ENCODE data around the gene CBLB. TPM values are rescaled to one million over a fixed set of nuclear protein-coding genes. Genes with fewer than 3 reads are reported as not detected.
A peak's percentile ranks its signal among the peaks of the same experiment; 100 is the strongest.

CBLB gene
- total and polyA plus RNA-seq, 12 donors: 20.4 to 58.9 (median 33.5) TPM

DNA sequence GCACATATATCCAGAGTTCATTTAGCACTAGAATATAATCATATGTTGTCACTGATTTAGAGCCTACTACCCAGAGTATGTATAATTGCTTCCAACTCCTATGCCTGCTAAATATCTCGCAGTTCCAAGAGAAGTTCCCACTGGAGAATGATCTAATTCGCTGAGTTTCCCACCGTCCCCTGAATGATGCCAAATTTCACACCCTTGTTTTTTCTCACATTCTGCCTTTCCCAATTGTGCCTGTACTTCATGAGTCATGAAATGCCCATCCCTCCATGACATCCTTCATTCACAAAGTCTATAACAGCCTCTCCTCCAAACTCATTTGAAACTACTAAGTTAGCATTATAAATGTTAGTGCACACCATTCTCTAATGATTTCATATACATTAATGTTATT, 177.2 kb downstream of the CBLB start:
- Histone ChIP-seq H3K27ac (no peak overlapping the region), H3K4me3 (no peak overlapping the region), H3K36me3 (replicated peaks in 1 of 2) (peaks cover 0 to 5% of the 10 kb centered on the region in 2 donors), H3K9me3 (replicated peaks in 1 of 3) (no peaks in the 10 kb centered on the region), H3K4me1 (replicated peaks in 1 of 2) (peaks cover 0 to 7% of the 10 kb centered on the region in 2 donors), H3K27me3 (no peaks in the 10 kb centered on the region)
- intact Hi-C loops (cut with DNase I): no loop called here
- 85 to 97% (median 92%) methylated on average over 3 of the region's 3 CpGs for WGBS, 4 donors
- DNase-seq: no peak
- TF ChIP-seq, protein P1, sequence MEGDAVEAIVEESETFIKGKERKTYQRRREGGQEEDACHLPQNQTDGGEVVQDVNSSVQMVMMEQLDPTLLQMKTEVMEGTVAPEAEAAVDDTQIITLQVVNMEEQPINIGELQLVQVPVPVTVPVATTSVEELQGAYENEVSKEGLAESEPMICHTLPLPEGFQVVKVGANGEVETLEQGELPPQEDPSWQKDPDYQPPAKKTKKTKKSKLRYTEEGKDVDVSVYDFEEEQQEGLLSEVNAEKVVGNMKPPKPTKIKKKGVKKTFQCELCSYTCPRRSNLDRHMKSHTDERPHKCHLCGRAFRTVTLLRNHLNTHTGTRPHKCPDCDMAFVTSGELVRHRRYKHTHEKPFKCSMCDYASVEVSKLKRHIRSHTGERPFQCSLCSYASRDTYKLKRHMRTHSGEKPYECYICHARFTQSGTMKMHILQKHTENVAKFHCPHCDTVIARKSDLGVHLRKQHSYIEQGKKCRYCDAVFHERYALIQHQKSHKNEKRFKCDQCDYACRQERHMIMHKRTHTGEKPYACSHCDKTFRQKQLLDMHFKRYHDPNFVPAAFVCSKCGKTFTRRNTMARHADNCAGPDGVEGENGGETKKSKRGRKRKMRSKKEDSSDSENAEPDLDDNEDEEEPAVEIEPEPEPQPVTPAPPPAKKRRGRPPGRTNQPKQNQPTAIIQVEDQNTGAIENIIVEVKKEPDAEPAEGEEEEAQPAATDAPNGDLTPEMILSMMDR (IDR thresholded peaks at IDR 0.05): no peak
- no peak for TF ChIP-seq POLR2A (IDR thresholded peaks at IDR 0.05)

DNA sequence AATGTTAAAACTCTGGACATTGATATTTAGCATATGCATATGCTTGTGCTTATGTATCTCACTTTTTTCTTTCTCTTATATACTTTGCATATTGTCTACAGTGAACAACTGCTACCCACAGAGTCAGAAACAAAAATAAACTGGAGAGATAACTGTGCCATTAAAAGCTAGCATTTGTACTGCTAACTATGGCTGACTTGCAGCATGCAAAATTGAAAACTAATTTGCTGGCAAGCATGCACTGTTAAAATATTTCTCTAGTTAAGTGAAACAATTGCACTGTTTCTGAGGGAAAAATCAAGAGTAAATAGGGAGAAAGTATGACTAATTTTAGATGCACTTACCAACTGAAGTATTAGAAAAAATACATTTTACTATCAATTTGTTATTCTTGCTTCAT, 177.8 kb downstream of the CBLB start:
- intact Hi-C loops (cut with DNase I): no loop called here
- Histone ChIP-seq H3K27me3 (no peaks in the 10 kb centered on the region), H3K4me3 (no peak overlapping the region), H3K4me1 (replicated peaks in 1 of 2) (peaks cover 0 to 9% of the 10 kb centered on the region in 2 donors), H3K36me3 (replicated peaks in 1 of 2) (peaks cover 0 to 5% of the 10 kb centered on the region in 2 donors), H3K9me3 (replicated peaks in 1 of 3) (no peaks in the 10 kb centered on the region), H3K27ac (no peak overlapping the region)
- DNase-seq: no peak
- TF ChIP-seq, protein P1 (IDR thresholded peaks at IDR 0.05): no peak
- no peak for TF ChIP-seq POLR2A (IDR thresholded peaks at IDR 0.05)

DNA sequence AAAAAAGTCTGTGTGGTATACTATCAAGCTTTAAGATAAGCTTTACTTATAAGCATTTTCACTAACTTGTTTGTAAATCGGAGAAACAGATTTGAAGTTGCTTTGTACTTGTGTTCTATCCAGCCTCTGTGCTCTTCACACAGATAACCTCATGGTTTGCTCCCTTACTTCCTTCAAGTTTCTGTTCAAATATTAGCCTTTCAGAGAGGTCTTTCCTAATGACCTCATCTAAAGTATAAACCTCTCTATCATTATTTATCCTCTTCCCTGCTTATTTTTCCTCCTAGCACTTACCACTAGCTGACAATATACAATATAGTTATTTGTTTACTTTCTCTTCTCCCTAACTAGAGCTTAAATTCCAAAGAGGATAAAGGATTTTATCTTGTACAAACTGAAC, 180.0 kb downstream of the CBLB start:
- WGBS, 4 donors: 68 to 79% (median 74%) methylated on average over 1 of the region's 1 CpG
- DNase-seq: no peak
- intact Hi-C loops (cut with DNase I): loop anchor here (5.0 to 10.0 kb wide), 2 partner anchors 178 to 916 kb away; partner anchors contain the start of gene CBLB (in 1 of the 2)

DNA sequence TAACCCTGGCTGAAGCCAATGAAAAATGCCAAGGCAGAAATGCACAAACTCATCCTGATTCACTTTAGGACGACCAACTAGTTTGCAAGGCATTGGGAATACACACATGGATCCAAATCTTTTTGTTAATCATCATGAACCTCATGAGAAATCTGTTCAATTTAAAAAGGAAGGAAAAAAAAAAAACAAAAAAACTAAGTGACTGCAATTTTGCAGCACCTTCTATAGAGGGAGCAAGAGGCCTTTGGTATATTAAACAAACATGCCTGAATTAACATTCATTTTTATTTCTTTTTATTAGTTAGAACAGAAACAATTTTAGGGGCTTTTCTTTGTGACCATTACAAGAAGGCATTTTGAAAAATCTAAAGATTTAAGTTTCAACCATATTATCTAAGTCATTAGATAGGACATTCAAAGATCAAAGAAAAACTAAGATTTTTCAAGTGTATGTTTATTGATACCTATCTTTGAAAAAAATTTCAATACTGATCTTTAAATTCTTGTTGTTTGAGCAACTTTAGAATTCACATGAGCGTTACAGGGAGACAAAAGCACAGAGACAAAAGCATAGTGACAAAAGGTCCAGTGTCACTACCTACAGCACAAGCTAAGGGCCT, 182.4 kb downstream of the CBLB start:
- intact Hi-C loops (cut with DNase I): loop anchor here (5.0 to 10.0 kb wide), 2 partner anchors 181 to 918 kb away; partner anchors contain the start of gene CBLB (in 1 of the 2)
- DNase-seq: no peak
- H3K4me1 ChIP-seq (replicated peaks in 1 of 2): peaks cover 0 to 9% of the 10 kb centered on the region in 2 donors
- no peak overlapping the region for H3K27ac ChIP-seq
- TF ChIP-seq, protein P1 (IDR thresholded peaks at IDR 0.05): peak; percentile 51 to 87 (median 70)
- no peak for TF ChIP-seq POLR2A (IDR thresholded peaks at IDR 0.05)
- no peaks in the 10 kb centered on the region for H3K27me3 ChIP-seq
- no peaks in the 10 kb centered on the region for H3K9me3 ChIP-seq (replicated peaks in 1 of 3)
- peaks cover 0 to 2% of the 10 kb centered on the region in 2 donors for H3K36me3 ChIP-seq (replicated peaks in 1 of 2)
- WGBS, 4 donors: 26 to 36% (median 30%) methylated on average over 2 of the region's 2 CpGs
- no peak overlapping the region for H3K4me3 ChIP-seq

More for the DNA sequence above, 180.0 kb downstream of the CBLB start:
- Histone ChIP-seq H3K4me3 (no peak overlapping the region), H3K27ac (peak overlapping the region in 1 of 5 donors; percentile 11), H3K27me3 (no peaks in the 10 kb centered on the region), H3K4me1 (replicated peaks in 1 of 2) (peaks cover 0 to 9% of the 10 kb centered on the region in 2 donors), H3K9me3 (replicated peaks in 1 of 3) (no peaks in the 10 kb centered on the region), H3K36me3 (replicated peaks in 1 of 2) (peaks cover 0 to 5% of the 10 kb centered on the region in 2 donors)
- TF ChIP-seq POLR2A (IDR thresholded peaks at IDR 0.05): no peak
- TF ChIP-seq, protein P1 (IDR thresholded peaks at IDR 0.05): no peak

Data from adrenal gland (tissue), 12 donors.